ELF-1 (cell line): ENCODE results near the gene IL5.
"Not testable (repeated sequence)": the region's sequence is repeated elsewhere in the genome, so short reads cannot be mapped to it uniquely, and the experiment has no call there.

Source experiments
- DNase-seq: peaks from one replicate; pipeline ENCODE4 v3.0.0-alpha.2; 2016; ENCODE audit warnings: low read depth, low spot score

The IL5 gene

GRCh38 chr5:132543472-132544201 lies at the start of gene IL5:
Gene IL5, minus strand, starts transcription at chr5:132543522. Its CDS starts 44 bp downstream, at chr5:132543478.
- DNase-seq, result no peak

GRCh38 chr5:132592521-132592920 lies 49.2 kb upstream of the IL5 start:
- DNase-seq, result peak; percentile 41

- no peak for DNase-seq
Observed at GRCh38 chr5:132591145-132591544, 47.8 kb upstream of the IL5 start.

- no peak for DNase-seq
Observed at GRCh38 chr5:132589467-132589866, 46.1 kb upstream of the IL5 start.

GRCh38 chr5:132586063-132586462 lies 42.7 kb upstream of the IL5 start:
- DNase-seq, result no peak

GRCh38 chr5:132584560-132584959 lies 41.2 kb upstream of the IL5 start:
- DNase-seq, result not testable (repeated sequence)

- DNase-seq, result no peak
Observed at GRCh38 chr5:132576123-132576522, 32.8 kb upstream of the IL5 start.

- no peak for DNase-seq
Observed at GRCh38 chr5:132566657-132567056, 23.3 kb upstream of the IL5 start.

- not testable (repeated sequence) for DNase-seq
Observed at GRCh38 chr5:132564555-132564954, 21.2 kb upstream of the IL5 start.

- no peak for DNase-seq
Observed at GRCh38 chr5:132561601-132562000, 18.3 kb upstream of the IL5 start.

GRCh38 chr5:132559383-132560060 lies 16.2 kb upstream of the IL5 start:
- no peak for DNase-seq

- peak; percentile 65 for DNase-seq
Observed at GRCh38 chr5:132557478-132558172, 14.3 kb upstream of the IL5 start.

- peak; percentile 93 for DNase-seq
Observed at GRCh38 chr5:132556763-132557477, 13.6 kb upstream of the IL5 start, which contains the start of gene RAD50. Gene RAD50, plus strand, starts transcription at chr5:132556977. Its CDS starts 348 bp downstream, at chr5:132557325.

- no peak for DNase-seq
Observed at GRCh38 chr5:132556153-132556762, 12.9 kb upstream of the IL5 start.

GRCh38 chr5:132549576-132549975 lies 6.3 kb upstream of the IL5 start:
- no peak for DNase-seq

- not testable (repeated sequence) for DNase-seq
Observed at GRCh38 chr5:132548834-132549233, 5.5 kb upstream of the IL5 start.

GRCh38 chr5:132547269-132547668 lies 3.9 kb upstream of the IL5 start:
- DNase-seq, result no peak

GRCh38 chr5:132546108-132546507 lies 2.8 kb upstream of the IL5 start:
- DNase-seq, result no peak

GRCh38 chr5:132540764-132541163 lies 2.6 kb downstream of the IL5 start:
- no peak for DNase-seq

GRCh38 chr5:132540149-132540548 lies 3.2 kb downstream of the IL5 start:
- DNase-seq, result no peak

- DNase-seq, result no peak
Observed at GRCh38 chr5:132539716-132540115, 3.6 kb downstream of the IL5 start.
